GM23248 (cell line): ENCODE results near the gene ISCA2.

Experiments used
- EZH2 ChIP-seq: fragments of 200-600 bp; sonication (generic); IDR thresholded peaks from 2 replicates; pipeline ENCODE4 v1.6.1; 2018; ENCODE audit warnings: antibody characterized with exemption, mild to moderate bottlenecking; ENCODE audit not compliant: insufficient read depth, poor library complexity, severe bottlenecking
- EZH2phosphoT487 ChIP-seq: fragments of 200-600 bp; sonication (generic); IDR thresholded peaks from 2 replicates; pipeline ENCODE4 v1.6.1; 2018; ENCODE audit warnings: antibody characterized with exemption, moderate library complexity, mild to moderate bottlenecking, low read depth; ENCODE audit not compliant: insufficient read depth

- no peak for TF ChIP-seq EZH2
- TF ChIP-seq EZH2phosphoT487 = no peak
Observed at GRCh38 chr14:74480046-74480445, 13.5 kb upstream of the ISCA2 start.
